ENCODE data around the gene PSMA4.

The PSMA4 gene

GRCh38 chr15:78570710-78571109 is 30.5 kb downstream of the PSMA4 start:
- no peak overlapping the region for H3K27ac ChIP-seq (ENCODE audit: insufficient read depth, low read length, poor library complexity, severe bottlenecking)
- no peaks in the 10 kb centered on the region for H3K9me3 ChIP-seq (ENCODE audit: control insufficient read depth, low read length)
- no peak overlapping the region for H3K4me3 ChIP-seq (ENCODE audit: insufficient read depth, low read depth, low read length, poor library complexity, severe bottlenecking)
- H3K36me3 ChIP-seq (ENCODE audit: control insufficient read depth, insufficient read depth, low read length), result no peaks in the 10 kb centered on the region
- DNase-seq, result no peak
- no peaks in the 10 kb centered on the region for H3K27me3 ChIP-seq (replicated peaks; ENCODE audit: control insufficient read depth, insufficient read depth, low read length, poor library complexity, severe bottlenecking)
- H3K4me1 ChIP-seq (ENCODE audit: control insufficient read depth, insufficient read depth, low read length, poor library complexity, severe bottlenecking), result no peaks in the 10 kb centered on the region

DNA sequence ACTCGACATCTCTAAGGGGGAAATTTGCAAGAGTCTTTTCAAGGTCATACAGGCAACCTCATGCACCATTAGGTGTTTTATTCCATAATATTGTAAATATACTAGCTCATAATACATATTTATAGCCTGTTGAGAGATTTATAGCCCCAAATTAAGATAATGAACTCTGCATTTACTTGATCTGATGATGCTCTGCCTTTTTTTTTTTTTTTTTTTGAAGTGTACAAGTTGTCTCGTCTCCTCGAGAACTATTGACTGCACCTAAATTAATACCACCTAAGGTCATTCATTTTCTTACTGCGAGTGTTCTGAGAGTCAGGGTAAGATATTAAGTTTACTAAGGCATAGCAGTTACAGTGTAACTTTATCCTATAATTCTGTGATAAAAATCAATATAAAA is 31.1 kb downstream of the PSMA4 start:
- H3K27ac ChIP-seq (ENCODE audit: insufficient read depth, low read length, poor library complexity, severe bottlenecking), result no peak overlapping the region
- H3K9me3 ChIP-seq (ENCODE audit: control insufficient read depth, low read length), result no peaks in the 10 kb centered on the region
- H3K4me3 ChIP-seq (ENCODE audit: insufficient read depth, low read depth, low read length, poor library complexity, severe bottlenecking), result no peak overlapping the region
- no peaks in the 10 kb centered on the region for H3K36me3 ChIP-seq (ENCODE audit: control insufficient read depth, insufficient read depth, low read length)
- no peaks in the 10 kb centered on the region for H3K27me3 ChIP-seq (replicated peaks; ENCODE audit: control insufficient read depth, insufficient read depth, low read length, poor library complexity, severe bottlenecking)
- no peak for DNase-seq
- no peaks in the 10 kb centered on the region for H3K4me1 ChIP-seq (ENCODE audit: control insufficient read depth, insufficient read depth, low read length, poor library complexity, severe bottlenecking)

DNA sequence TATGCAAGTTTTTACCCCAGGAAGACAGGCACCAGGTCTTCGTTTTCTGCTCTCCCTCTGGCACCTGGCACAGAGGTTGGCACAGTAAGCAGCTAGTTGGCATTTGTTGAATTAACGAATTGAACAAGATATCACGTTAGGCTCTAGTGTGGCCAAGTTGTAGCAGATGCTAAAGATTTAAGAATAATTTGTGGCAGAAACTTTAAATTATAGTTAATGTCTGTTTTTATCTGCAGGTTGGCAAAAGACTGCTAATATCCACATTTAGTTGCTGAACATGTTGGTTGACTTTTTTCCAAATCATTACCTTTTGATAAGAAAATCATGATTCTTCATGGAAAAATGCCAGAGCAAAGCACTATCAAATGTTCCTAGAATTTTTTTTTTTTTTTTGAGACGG is 33.2 kb downstream of the PSMA4 start:
- H3K27ac ChIP-seq (ENCODE audit: insufficient read depth, low read length, poor library complexity, severe bottlenecking), result no peak overlapping the region
- no peak for DNase-seq
- no peaks in the 10 kb centered on the region for H3K4me1 ChIP-seq (ENCODE audit: control insufficient read depth, insufficient read depth, low read length, poor library complexity, severe bottlenecking)
- H3K27me3 ChIP-seq (replicated peaks; ENCODE audit: control insufficient read depth, insufficient read depth, low read length, poor library complexity, severe bottlenecking), result no peaks in the 10 kb centered on the region
- H3K4me3 ChIP-seq (ENCODE audit: insufficient read depth, low read depth, low read length, poor library complexity, severe bottlenecking), result no peak overlapping the region
- H3K36me3 ChIP-seq (ENCODE audit: control insufficient read depth, insufficient read depth, low read length), result no peaks in the 10 kb centered on the region
- no peaks in the 10 kb centered on the region for H3K9me3 ChIP-seq (ENCODE audit: control insufficient read depth, low read length)

DNA sequence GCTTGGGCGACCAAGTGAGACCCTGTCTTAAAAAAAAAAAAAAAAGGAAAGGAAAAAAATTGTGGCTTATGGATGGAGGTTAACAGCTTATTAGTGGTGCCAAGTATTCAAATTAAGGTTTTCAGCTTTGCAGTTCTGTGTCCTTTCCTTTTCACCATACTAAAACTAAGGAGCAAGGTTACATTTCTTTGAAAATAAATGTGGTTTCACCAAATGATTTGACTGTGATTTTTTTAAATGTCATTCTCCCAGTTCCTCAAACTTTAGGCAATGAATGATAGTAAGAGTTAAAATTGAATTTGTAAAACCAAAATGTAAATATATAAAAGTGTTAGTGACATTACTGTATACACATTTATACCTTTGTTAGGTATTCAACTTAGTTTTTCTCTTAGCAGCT is 34.7 kb downstream of the PSMA4 start:
- H3K4me3 ChIP-seq (ENCODE audit: insufficient read depth, low read depth, low read length, poor library complexity, severe bottlenecking), result no peak overlapping the region
- H3K27me3 ChIP-seq (replicated peaks; ENCODE audit: control insufficient read depth, insufficient read depth, low read length, poor library complexity, severe bottlenecking), result no peaks in the 10 kb centered on the region
- H3K27ac ChIP-seq (ENCODE audit: insufficient read depth, low read length, poor library complexity, severe bottlenecking), result no peak overlapping the region
- DNase-seq, result no peak
- no peaks in the 10 kb centered on the region for H3K36me3 ChIP-seq (ENCODE audit: control insufficient read depth, insufficient read depth, low read length)
- no peaks in the 10 kb centered on the region for H3K9me3 ChIP-seq (ENCODE audit: control insufficient read depth, low read length)
- H3K4me1 ChIP-seq (ENCODE audit: control insufficient read depth, insufficient read depth, low read length, poor library complexity, severe bottlenecking), result no peaks in the 10 kb centered on the region

- Histone ChIP-seq H3K27me3 (replicated peaks; ENCODE audit: control insufficient read depth, insufficient read depth, low read length, poor library complexity, severe bottlenecking) (peaks cover 7% of the 10 kb centered on the region), H3K9me3 (ENCODE audit: control insufficient read depth, low read length) (no peaks in the 10 kb centered on the region), H3K4me3 (ENCODE audit: insufficient read depth, low read depth, low read length, poor library complexity, severe bottlenecking) (no peak overlapping the region), H3K36me3 (ENCODE audit: control insufficient read depth, insufficient read depth, low read length) (no peaks in the 10 kb centered on the region), H3K4me1 (ENCODE audit: control insufficient read depth, insufficient read depth, low read length, poor library complexity, severe bottlenecking) (no peaks in the 10 kb centered on the region), H3K27ac (ENCODE audit: insufficient read depth, low read length, poor library complexity, severe bottlenecking) (no peak overlapping the region)
- DNase-seq, result no peak
These were observed 57.3 kb downstream of the PSMA4 start for GRCh38 chr15:78597583-78597982.

- DNase-seq, result no peak
- Histone ChIP-seq H3K9me3 (ENCODE audit: control insufficient read depth, low read length) (no peaks in the 10 kb centered on the region), H3K4me3 (ENCODE audit: insufficient read depth, low read depth, low read length, poor library complexity, severe bottlenecking) (no peak overlapping the region), H3K27ac (ENCODE audit: insufficient read depth, low read length, poor library complexity, severe bottlenecking) (no peak overlapping the region), H3K27me3 (replicated peaks; ENCODE audit: control insufficient read depth, insufficient read depth, low read length, poor library complexity, severe bottlenecking) (peaks cover 7% of the 10 kb centered on the region), H3K4me1 (ENCODE audit: control insufficient read depth, insufficient read depth, low read length, poor library complexity, severe bottlenecking) (no peaks in the 10 kb centered on the region), H3K36me3 (ENCODE audit: control insufficient read depth, insufficient read depth, low read length) (no peaks in the 10 kb centered on the region)
These were observed 58.1 kb downstream of the PSMA4 start for GRCh38 chr15:78598348-78598747.

DNA sequence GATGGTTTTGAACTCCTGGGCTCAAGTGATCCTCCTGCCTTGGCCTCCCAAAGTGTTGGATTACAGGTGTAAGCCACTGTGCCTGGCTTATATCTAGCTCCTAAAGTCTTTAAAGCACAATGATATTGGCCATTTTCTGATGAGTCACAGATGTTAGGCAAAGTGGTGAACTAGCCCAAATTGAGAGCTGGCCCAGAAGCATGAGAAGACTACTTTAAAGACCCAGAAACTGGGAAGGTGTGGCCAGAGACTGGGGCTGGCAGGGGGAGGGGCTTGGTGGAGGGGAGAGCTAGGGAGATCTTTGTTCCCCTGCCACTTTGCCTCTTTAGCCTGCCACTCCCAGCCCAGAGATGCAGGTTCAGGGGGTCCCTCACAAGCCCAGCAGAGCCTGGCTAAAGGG is 58.9 kb downstream of the PSMA4 start:
- no peaks in the 10 kb centered on the region for H3K36me3 ChIP-seq (ENCODE audit: control insufficient read depth, insufficient read depth, low read length)
- peaks cover 7% of the 10 kb centered on the region for H3K27me3 ChIP-seq (replicated peaks; ENCODE audit: control insufficient read depth, insufficient read depth, low read length, poor library complexity, severe bottlenecking)
- H3K4me1 ChIP-seq (ENCODE audit: control insufficient read depth, insufficient read depth, low read length, poor library complexity, severe bottlenecking), result no peaks in the 10 kb centered on the region
- no peaks in the 10 kb centered on the region for H3K9me3 ChIP-seq (ENCODE audit: control insufficient read depth, low read length)
- H3K27ac ChIP-seq (ENCODE audit: insufficient read depth, low read length, poor library complexity, severe bottlenecking), result no peak overlapping the region
- no peak for DNase-seq
- no peak overlapping the region for H3K4me3 ChIP-seq (ENCODE audit: insufficient read depth, low read depth, low read length, poor library complexity, severe bottlenecking)

All from effector memory CD4-positive, alpha-beta T cell (primary cell).